Body of pancreas (tissue), 4 donors: ENCODE data around the gene PCNX1. TPM values are rescaled to one million over a fixed set of nuclear protein-coding genes. Genes with fewer than 3 reads are reported as not detected.

Source experiments
- ATAC-seq: fragments of 150-250 bp; one replicate; pipeline ENCODE4 v1.9.1; 2016
- DNase-seq, 4 donors: peaks; one replicate each; pipeline ENCODE4 v3.0.0-alpha.2; 2019
- H3K27ac ChIP-seq, 4 donors: fragments of 200-600 bp; sonication (generic); 1 replicate in 3 of 4; 2 replicates in 1 of 4; pipeline versions ENCODE4 v1.5.1 to v1.6.1; 2016 to 2019; ENCODE audit warnings: mild to moderate bottlenecking in 1 of 4, mixed read lengths in 1 of 4, moderate library complexity in 1 of 4
- H3K27me3 ChIP-seq, 2 donors: fragments of 200-600 bp; sonication (generic); one replicate each; pipeline ENCODE4 v1.6.0; 2016; ENCODE audit warnings: mild to moderate bottlenecking in 1 of 2
- H3K36me3 ChIP-seq, 2 donors: fragments of 200-600 bp; sonication (generic); replicated peaks in 1 of 2; 2 replicates each; pipeline ENCODE4 v1.5.1; 2016; ENCODE audit warnings: low read depth in 2 of 2; ENCODE audit not compliant: insufficient read depth in 1 of 2
- H3K4me1 ChIP-seq: fragments of 200-600 bp; sonication (generic); one replicate; pipeline ENCODE4 v1.6.0; 2016
- H3K4me3 ChIP-seq, 2 donors: fragments of 200-600 bp; sonication (generic); 1 replicate in 1 of 2; 2 replicates in 1 of 2; pipeline ENCODE4 v1.5.1; 2016 to 2019
- H3K9me3 ChIP-seq, 3 donors: fragments of 200-600 bp; sonication (generic); 1 replicate in 2 of 3; 2 replicates in 1 of 3; pipeline ENCODE4 v1.5.1; 2016
- POLR2A ChIP-seq, 3 donors: fragments of 450-650 bp; IDR thresholded peaks; one replicate each; pipeline ENCODE4 v1.6.1; 2016; ENCODE audit warnings: antibody characterized with exemption in 3 of 3, mild to moderate bottlenecking in 2 of 3
- WGBS, 2 donors: methylation state at CpG; one replicate each; pipeline ENCODE4 v1.1.5; 2017; 5-methylcytosine and 5-hydroxymethylcytosine counted together
- intact Hi-C: fragments of 100-400 bp; cut with DNase I; formaldehyde crosslinking; loops from one replicate; pipeline ENCODE4 v1.15.1; 2023
- total RNA-seq, 2 donors: library from RNA; depleted of rRNA; stranded (reverse); fragments of >200 nt; gene quantifications; one replicate each; pipeline ENCODE4 v1.1.0, GENCODE V29; 2016
- TF ChIP-seq, protein P1 (sequence below), 7 experiments: fragments of 450-650 bp in 4 of 7; fragments of 200-600 bp in 3 of 7; sonication (generic) in 3 of 7; IDR thresholded peaks; one replicate each; pipeline ENCODE4 v1.5.1; 2016 to 2019; ENCODE audit warnings: antibody characterized with exemption in 7 of 7

PCNX1 gene
- total RNA-seq, 2 donors from 2014 or later: 25.4 to 94.3 TPM

- Histone ChIP-seq H3K27me3 (no peaks in the 10 kb centered on the region), H3K27ac (no peak overlapping the region), H3K4me3 (no peak overlapping the region), H3K4me1 (peaks cover 8% of the 10 kb centered on the region), H3K9me3 (no peaks in the 10 kb centered on the region), H3K36me3 (peaks cover 0 to 14% of the 10 kb centered on the region in 2 donors)
- TF ChIP-seq POLR2A (IDR thresholded peaks at IDR 0.05): no peak
- TF ChIP-seq, protein P1, sequence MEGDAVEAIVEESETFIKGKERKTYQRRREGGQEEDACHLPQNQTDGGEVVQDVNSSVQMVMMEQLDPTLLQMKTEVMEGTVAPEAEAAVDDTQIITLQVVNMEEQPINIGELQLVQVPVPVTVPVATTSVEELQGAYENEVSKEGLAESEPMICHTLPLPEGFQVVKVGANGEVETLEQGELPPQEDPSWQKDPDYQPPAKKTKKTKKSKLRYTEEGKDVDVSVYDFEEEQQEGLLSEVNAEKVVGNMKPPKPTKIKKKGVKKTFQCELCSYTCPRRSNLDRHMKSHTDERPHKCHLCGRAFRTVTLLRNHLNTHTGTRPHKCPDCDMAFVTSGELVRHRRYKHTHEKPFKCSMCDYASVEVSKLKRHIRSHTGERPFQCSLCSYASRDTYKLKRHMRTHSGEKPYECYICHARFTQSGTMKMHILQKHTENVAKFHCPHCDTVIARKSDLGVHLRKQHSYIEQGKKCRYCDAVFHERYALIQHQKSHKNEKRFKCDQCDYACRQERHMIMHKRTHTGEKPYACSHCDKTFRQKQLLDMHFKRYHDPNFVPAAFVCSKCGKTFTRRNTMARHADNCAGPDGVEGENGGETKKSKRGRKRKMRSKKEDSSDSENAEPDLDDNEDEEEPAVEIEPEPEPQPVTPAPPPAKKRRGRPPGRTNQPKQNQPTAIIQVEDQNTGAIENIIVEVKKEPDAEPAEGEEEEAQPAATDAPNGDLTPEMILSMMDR (IDR thresholded peaks at IDR 0.05): no peak
- ATAC-seq (no peak), DNase-seq (no peak)
- 35 to 44% methylated on average over 6 of the region's 6 CpGs for WGBS, 2 donors
- intact Hi-C loops: no loop called here
Measured at GRCh38 chr14:70981000-70981952, 74.0 kb downstream of the PCNX1 start.

GRCh38 chr14:70982200-70982599, 74.9 kb downstream of the PCNX1 start:
- Histone ChIP-seq H3K27ac (no peak overlapping the region), H3K9me3 (no peaks in the 10 kb centered on the region), H3K27me3 (no peaks in the 10 kb centered on the region), H3K4me1 (peaks cover 8% of the 10 kb centered on the region), H3K4me3 (no peak overlapping the region), H3K36me3 (peaks cover 0 to 12% of the 10 kb centered on the region in 2 donors)
- WGBS, 2 donors: 74 to 90% methylated on average over 1 of the region's 1 CpG
- no peak for TF ChIP-seq POLR2A (IDR thresholded peaks at IDR 0.05)
- TF ChIP-seq, protein P1 (IDR thresholded peaks at IDR 0.05): no peak
- intact Hi-C loops: no loop called here
- ATAC-seq (no peak), DNase-seq (no peak)

DNA sequence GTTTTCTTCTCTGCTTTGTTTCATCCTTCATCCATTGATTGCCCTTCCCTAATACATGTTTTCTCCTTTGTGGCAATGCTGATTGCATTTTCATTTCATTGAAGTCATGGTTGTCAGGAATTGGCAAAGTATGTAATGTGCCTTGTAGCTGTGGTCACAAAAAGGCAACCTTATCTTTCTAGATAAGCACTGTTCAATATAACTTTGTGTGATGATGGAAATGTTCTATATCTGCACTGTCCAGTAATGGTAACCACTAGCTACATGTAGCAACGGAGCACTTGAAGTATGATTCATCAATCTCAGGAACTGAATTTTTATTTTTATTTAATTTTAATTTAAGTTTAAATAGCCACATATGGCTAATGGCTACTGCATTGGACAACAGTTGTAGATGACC, 79.8 kb downstream of the PCNX1 start:
- Histone ChIP-seq H3K27ac (no peak overlapping the region), H3K9me3 (no peaks in the 10 kb centered on the region), H3K4me1 (no peaks in the 10 kb centered on the region), H3K36me3 (no peaks in the 10 kb centered on the region), H3K4me3 (no peak overlapping the region), H3K27me3 (no peaks in the 10 kb centered on the region)
- intact Hi-C loops: no loop called here
- no peak for DNase-seq
- 24 to 35% methylated on average over 1 of the region's 1 CpG for whole genome bisulfite sequencing, 2 donors
- ATAC-seq: no peak
- TF ChIP-seq POLR2A (IDR thresholded peaks at IDR 0.05): no peak
- TF ChIP-seq, protein P1 (IDR thresholded peaks at IDR 0.05): no peak

DNA sequence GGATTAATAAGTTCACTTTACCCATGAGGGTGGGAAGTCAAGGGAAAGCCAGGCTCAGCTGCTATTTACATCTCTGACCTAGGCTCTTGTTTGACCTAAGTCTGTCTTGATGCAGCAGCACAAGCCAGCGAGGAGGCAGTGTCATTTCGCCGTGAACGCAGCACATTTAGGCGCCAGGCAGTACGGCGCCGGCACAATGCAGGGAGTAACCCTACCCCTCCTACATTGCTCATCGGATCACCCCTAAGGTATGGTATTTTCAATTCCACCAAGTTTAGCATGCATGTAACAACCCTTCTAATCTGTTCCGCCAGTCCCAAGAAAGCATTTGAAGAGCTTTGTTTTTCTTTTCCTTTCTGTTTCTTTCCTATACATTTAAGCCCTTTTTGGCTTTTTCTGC, 81.2 kb downstream of the PCNX1 start:
- Histone ChIP-seq H3K27me3 (no peaks in the 10 kb centered on the region), H3K4me1 (no peaks in the 10 kb centered on the region), H3K4me3 (no peak overlapping the region), H3K36me3 (no peaks in the 10 kb centered on the region), H3K9me3 (no peaks in the 10 kb centered on the region), H3K27ac (no peak overlapping the region)
- TF ChIP-seq POLR2A (IDR thresholded peaks at IDR 0.05): no peak
- TF ChIP-seq, protein P1 (IDR thresholded peaks at IDR 0.05): no peak
- 93 to 97% methylated on average over 10 of the region's 10 CpGs for WGBS, 2 donors
- DNase-seq: no peak
- no peak for ATAC-seq
- intact Hi-C loops: no loop called here

DNA sequence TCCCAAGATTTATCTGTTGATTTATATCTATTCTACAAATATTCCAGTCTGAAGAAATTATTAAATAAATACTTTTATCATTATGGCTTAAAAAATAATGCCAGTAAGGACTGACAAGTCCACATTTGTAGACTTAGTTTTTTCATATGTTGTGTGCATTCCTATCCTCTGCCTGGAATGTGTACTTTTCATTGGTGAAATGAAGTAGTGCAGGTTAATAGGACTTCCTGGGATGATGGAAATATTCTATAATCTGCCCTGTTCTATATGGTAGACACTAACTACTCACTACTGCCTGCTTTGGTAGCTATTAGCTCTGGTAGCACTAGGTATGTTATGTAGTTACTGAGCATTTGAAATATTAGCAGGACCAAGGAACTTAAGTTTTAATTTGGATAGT, 86.7 kb downstream of the PCNX1 start:
- no peaks in the 10 kb centered on the region for H3K36me3 ChIP-seq
- H3K9me3 ChIP-seq: no peaks in the 10 kb centered on the region
- no peaks in the 10 kb centered on the region for H3K4me1 ChIP-seq
- ATAC-seq: no peak
- no peak overlapping the region for H3K4me3 ChIP-seq
- no peak for DNase-seq
- H3K27me3 ChIP-seq: no peaks in the 10 kb centered on the region
- H3K27ac ChIP-seq: no peak overlapping the region
- intact Hi-C loops: no loop called here
- no peak for TF ChIP-seq POLR2A (IDR thresholded peaks at IDR 0.05)
- TF ChIP-seq, protein P1 (IDR thresholded peaks at IDR 0.05): no peak
